ENCODE results near the gene HERC2.
"Not testable (repeated sequence)": the region's sequence is repeated elsewhere in the genome, so short reads cannot be mapped to it uniquely, and the experiment has no call there.

Gene HERC2

GRCh38 chr15:28216946-28217546, 104.9 kb downstream of the HERC2 start:
- not testable (repeated sequence) for DNase-seq

GRCh38 chr15:28215521-28215920, 106.5 kb downstream of the HERC2 start:
- not testable (repeated sequence) for DNase-seq

- DNase-seq, result not testable (repeated sequence)
These were observed 107.8 kb downstream of the HERC2 start for GRCh38 chr15:28214006-28214790.

- DNase-seq, result not testable (repeated sequence)
These were observed 108.6 kb downstream of the HERC2 start for GRCh38 chr15:28213393-28213792.

GRCh38 chr15:28208583-28208982, 113.4 kb downstream of the HERC2 start:
- DNase-seq, result no peak

GRCh38 chr15:28205640-28206039, 116.3 kb downstream of the HERC2 start:
- not testable (repeated sequence) for DNase-seq

- DNase-seq, result not testable (repeated sequence)
These were observed 118.7 kb downstream of the HERC2 start for GRCh38 chr15:28203055-28203828.

GRCh38 chr15:28202124-28202523, 119.9 kb downstream of the HERC2 start:
- not testable (repeated sequence) for DNase-seq

GRCh38 chr15:28198215-28198614, 123.8 kb downstream of the HERC2 start:
- not testable (repeated sequence) for DNase-seq

- DNase-seq, result not testable (repeated sequence)
These were observed 124.3 kb downstream of the HERC2 start for GRCh38 chr15:28197694-28198093.

GRCh38 chr15:28196581-28196980, 125.4 kb downstream of the HERC2 start:
- not testable (repeated sequence) for DNase-seq

- DNase-seq, result no peak
These were observed 129.2 kb downstream of the HERC2 start for GRCh38 chr15:28192772-28193171.

- DNase-seq, result no peak
These were observed 130.1 kb downstream of the HERC2 start for GRCh38 chr15:28191832-28192231.

GRCh38 chr15:28190391-28191174, 131.4 kb downstream of the HERC2 start:
- no peak for DNase-seq

- DNase-seq, result no peak
These were observed 136.7 kb downstream of the HERC2 start for GRCh38 chr15:28185148-28185895.

- no peak for DNase-seq
These were observed 137.8 kb downstream of the HERC2 start for GRCh38 chr15:28184166-28184565.

GRCh38 chr15:28182731-28183130, 139.2 kb downstream of the HERC2 start:
- DNase-seq, result no peak

- DNase-seq, result no peak
These were observed 139.8 kb downstream of the HERC2 start for GRCh38 chr15:28182216-28182615.

GRCh38 chr15:28181366-28181765, 140.6 kb downstream of the HERC2 start:
- no peak for DNase-seq

- no peak for DNase-seq
These were observed 142.7 kb downstream of the HERC2 start for GRCh38 chr15:28179270-28179669.

- DNase-seq, result no peak
These were observed 143.3 kb downstream of the HERC2 start for GRCh38 chr15:28178727-28179126.

GRCh38 chr15:28178290-28178689, 143.7 kb downstream of the HERC2 start:
- DNase-seq, result no peak

Measured in NCI-H345 (cell line).